Measurements from ENCODE around the gene EIF4A3.

DNA sequence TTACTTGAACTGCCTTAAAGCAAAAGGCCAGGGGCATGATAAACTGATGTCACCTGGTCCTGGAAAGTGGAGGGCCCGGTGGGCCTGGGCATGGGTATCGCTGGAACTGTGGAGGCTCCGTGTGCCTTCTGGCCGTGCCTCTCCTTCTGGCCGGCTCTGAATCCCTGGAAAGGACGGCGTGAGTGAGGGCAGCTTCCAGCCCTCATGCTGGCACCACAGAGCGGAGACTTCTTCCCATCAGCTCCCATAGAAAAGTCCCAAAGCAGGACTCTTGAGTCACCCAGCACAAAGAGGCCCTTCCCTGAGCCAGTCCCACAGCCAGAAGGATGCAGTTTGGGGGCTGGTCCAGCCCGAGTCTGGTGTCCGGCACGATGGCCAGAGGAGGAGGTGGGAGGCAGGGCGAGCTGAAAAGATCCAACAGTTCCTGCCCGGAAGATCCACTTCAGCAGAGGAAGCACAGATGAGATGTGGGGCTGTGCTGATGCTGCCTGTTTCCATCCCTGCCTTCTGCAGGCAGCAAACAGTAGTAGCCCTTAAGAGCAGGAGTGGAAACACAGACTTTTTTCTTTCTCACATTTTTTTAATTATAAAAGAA lies 37.8 kb downstream of the EIF4A3 start:
- TF ChIP-seq CTCF (conservative IDR thresholded peaks at IDR 0.05; ENCODE audit: low read length) (no peak), EZH2phosphoT487 (IDR thresholded peaks at IDR 0.05; ENCODE audit: borderline replicate concordance, low read depth, low read length) (no peak)
